ENCODE measurements around the gene SORBS1. TPM values are rescaled to one million over a fixed set of nuclear protein-coding genes. Genes with fewer than 3 reads are reported as not detected.

SORBS1 gene
- polyA plus RNA-seq, 1 experiment: 0.40 TPM

GRCh38 chr10:95506056-95506737 lies 55.0 kb downstream of the SORBS1 start:
- Histone ChIP-seq H3K9me3 (ENCODE audit: control insufficient read depth, insufficient read depth, low read length) (no peaks in the 10 kb centered on the region), H3K4me3 (ENCODE audit: low read depth, low read length) (no peak overlapping the region), H3K27me3 (ENCODE audit: control insufficient read depth, insufficient read depth, low read length) (no peaks in the 10 kb centered on the region), H3K27ac (ENCODE audit: low read depth, low read length) (no peak overlapping the region)
- no peak for DNase-seq (ENCODE audit: low read depth, low spot score)
- no peak for TF ChIP-seq CTCF (IDR thresholded peaks at IDR 0.05; ENCODE audit: low read depth, low read length)
- CTCF ChIA-PET: no interaction called here
- POLR2A ChIA-PET: no interaction called here

DNA sequence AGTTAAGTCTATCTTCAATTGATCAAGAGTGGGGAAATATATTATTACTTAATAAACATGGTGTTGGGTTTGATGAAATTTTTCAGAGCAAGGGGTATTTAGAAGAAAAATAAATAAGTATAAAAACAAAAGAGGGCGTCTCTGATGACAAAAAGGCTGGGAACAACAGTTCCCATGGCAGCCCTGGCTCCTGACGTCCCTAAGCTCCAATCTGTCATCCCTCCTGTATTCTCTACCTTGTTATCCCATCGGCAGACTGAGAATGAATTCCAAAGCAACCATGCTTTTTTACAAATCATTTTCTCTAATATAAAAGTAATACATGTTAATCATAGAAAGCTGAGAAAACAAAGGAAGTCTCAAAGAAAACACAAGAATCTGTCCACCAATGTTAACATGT lies 55.5 kb downstream of the SORBS1 start:
- no peak overlapping the region for H3K4me3 ChIP-seq (ENCODE audit: low read depth, low read length)
- ChIA-PET CTCF (no interaction called here), POLR2A (no interaction called here)
- H3K27ac ChIP-seq (ENCODE audit: low read depth, low read length): no peak overlapping the region
- no peak for TF ChIP-seq CTCF (IDR thresholded peaks at IDR 0.05; ENCODE audit: low read depth, low read length)
- H3K9me3 ChIP-seq (ENCODE audit: control insufficient read depth, insufficient read depth, low read length): no peaks in the 10 kb centered on the region
- no peak for DNase-seq (ENCODE audit: low read depth, low spot score)
- no peaks in the 10 kb centered on the region for H3K27me3 ChIP-seq (ENCODE audit: control insufficient read depth, insufficient read depth, low read length)

GRCh38 chr10:95505084-95505610 lies 56.0 kb downstream of the SORBS1 start:
- no peak overlapping the region for H3K4me3 ChIP-seq (ENCODE audit: low read depth, low read length)
- CTCF ChIA-PET: no interaction called here
- H3K9me3 ChIP-seq (ENCODE audit: control insufficient read depth, insufficient read depth, low read length): no peaks in the 10 kb centered on the region
- H3K27me3 ChIP-seq (ENCODE audit: control insufficient read depth, insufficient read depth, low read length): no peaks in the 10 kb centered on the region
- no peak for DNase-seq (ENCODE audit: low read depth, low spot score)
- no peak for TF ChIP-seq CTCF (IDR thresholded peaks at IDR 0.05; ENCODE audit: low read depth, low read length)
- POLR2A ChIA-PET: no interaction called here
- H3K27ac ChIP-seq (ENCODE audit: low read depth, low read length): no peak overlapping the region

- ChIA-PET POLR2A (no interaction called here), CTCF (no interaction called here)
- Histone ChIP-seq H3K4me3 (ENCODE audit: low read depth, low read length) (no peak overlapping the region), H3K9me3 (ENCODE audit: control insufficient read depth, insufficient read depth, low read length) (no peaks in the 10 kb centered on the region), H3K27ac (ENCODE audit: low read depth, low read length) (no peak overlapping the region), H3K27me3 (ENCODE audit: control insufficient read depth, insufficient read depth, low read length) (no peaks in the 10 kb centered on the region)
- no peak for DNase-seq (ENCODE audit: low read depth, low spot score)
- TF ChIP-seq CTCF (IDR thresholded peaks at IDR 0.05; ENCODE audit: low read depth, low read length): no peak
Observed at GRCh38 chr10:95504246-95504691, 56.9 kb downstream of the SORBS1 start.

DNA sequence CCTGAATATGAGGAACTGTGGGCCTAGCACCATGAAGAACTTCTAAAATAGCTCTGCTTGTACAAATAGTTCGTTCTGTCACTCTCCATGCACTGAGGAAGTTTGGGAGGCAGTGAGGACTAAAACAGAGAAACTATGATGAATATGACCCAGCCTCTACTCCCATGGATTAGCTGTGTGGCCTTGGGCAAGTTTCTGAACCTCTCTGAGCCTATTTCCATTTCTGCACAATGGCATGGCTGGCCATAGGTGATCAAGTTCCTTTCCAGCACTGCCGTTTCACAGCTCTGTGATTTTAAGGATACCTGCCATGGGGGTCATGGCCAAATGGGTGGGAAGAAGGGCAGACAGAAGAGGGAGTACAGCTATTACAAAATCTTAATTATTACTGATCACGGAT lies 57.6 kb downstream of the SORBS1 start:
- H3K27me3 ChIP-seq (ENCODE audit: control insufficient read depth, insufficient read depth, low read length): no peaks in the 10 kb centered on the region
- no peaks in the 10 kb centered on the region for H3K9me3 ChIP-seq (ENCODE audit: control insufficient read depth, insufficient read depth, low read length)
- H3K27ac ChIP-seq (ENCODE audit: low read depth, low read length): no peak overlapping the region
- DNase-seq (ENCODE audit: low read depth, low spot score): no peak
- CTCF ChIA-PET: no interaction called here
- TF ChIP-seq CTCF (IDR thresholded peaks at IDR 0.05; ENCODE audit: low read depth, low read length): no peak
- POLR2A ChIA-PET: no interaction called here
- no peak overlapping the region for H3K4me3 ChIP-seq (ENCODE audit: low read depth, low read length)
